Measurements from ENCODE around the gene STK33. TPM values are rescaled to one million over a fixed set of nuclear protein-coding genes. Genes with fewer than 3 reads are reported as not detected.

STK33 gene
- total RNA-seq, 1 experiment from 2014 or later, result 10.6 TPM

- DNase-seq, result no peak
- Histone ChIP-seq H3K27me3 (ENCODE audit: control insufficient read depth, insufficient read depth, low read length) (no peaks in the 10 kb centered on the region), H3K36me3 (replicated peaks; ENCODE audit: control insufficient read depth, insufficient read depth, low read length) (no peaks in the 10 kb centered on the region), H3K4me3 (ENCODE audit: insufficient read depth, low read depth, low read length) (no peak overlapping the region)
Observed at GRCh38 chr11:8373519-8374432, 220.3 kb downstream of the STK33 start.

- no peaks in the 10 kb centered on the region for H3K36me3 ChIP-seq (replicated peaks; ENCODE audit: control insufficient read depth, insufficient read depth, low read length)
- DNase-seq, result no peak
- no peaks in the 10 kb centered on the region for H3K27me3 ChIP-seq (ENCODE audit: control insufficient read depth, insufficient read depth, low read length)
- no peak overlapping the region for H3K4me3 ChIP-seq (ENCODE audit: insufficient read depth, low read depth, low read length)
Observed at GRCh38 chr11:8372641-8373381, 221.2 kb downstream of the STK33 start.

GRCh38 chr11:8371516-8371884 is 222.5 kb downstream of the STK33 start:
- Histone ChIP-seq H3K4me3 (ENCODE audit: insufficient read depth, low read depth, low read length) (no peak overlapping the region), H3K27me3 (ENCODE audit: control insufficient read depth, insufficient read depth, low read length) (no peaks in the 10 kb centered on the region), H3K36me3 (replicated peaks; ENCODE audit: control insufficient read depth, insufficient read depth, low read length) (no peaks in the 10 kb centered on the region)
- DNase-seq, result no peak

- DNase-seq, result no peak
- H3K4me3 ChIP-seq (ENCODE audit: insufficient read depth, low read depth, low read length), result no peak overlapping the region
- H3K27me3 ChIP-seq (ENCODE audit: control insufficient read depth, insufficient read depth, low read length), result no peaks in the 10 kb centered on the region
Observed at GRCh38 chr11:8370812-8371515, 223.1 kb downstream of the STK33 start.

GRCh38 chr11:8369592-8370205 is 224.3 kb downstream of the STK33 start:
- Histone ChIP-seq H3K36me3 (replicated peaks; ENCODE audit: control insufficient read depth, insufficient read depth, low read length) (no peaks in the 10 kb centered on the region), H3K4me3 (ENCODE audit: insufficient read depth, low read depth, low read length) (no peak overlapping the region), H3K27me3 (ENCODE audit: control insufficient read depth, insufficient read depth, low read length) (no peaks in the 10 kb centered on the region)
- no peak for DNase-seq

More at GRCh38 chr11:8370812-8371515, 223.1 kb downstream of the STK33 start:
- no peaks in the 10 kb centered on the region for H3K36me3 ChIP-seq (replicated peaks; ENCODE audit: control insufficient read depth, insufficient read depth, low read length)

- H3K4me3 ChIP-seq (ENCODE audit: insufficient read depth, low read depth, low read length), result no peak overlapping the region
- DNase-seq, result no peak
- H3K36me3 ChIP-seq (replicated peaks; ENCODE audit: control insufficient read depth, insufficient read depth, low read length), result no peaks in the 10 kb centered on the region
- H3K27me3 ChIP-seq (ENCODE audit: control insufficient read depth, insufficient read depth, low read length), result no peaks in the 10 kb centered on the region
Observed at GRCh38 chr11:8368772-8369171, 225.3 kb downstream of the STK33 start.

GRCh38 chr11:8368194-8368593 is 225.8 kb downstream of the STK33 start:
- DNase-seq, result no peak
- H3K27me3 ChIP-seq (ENCODE audit: control insufficient read depth, insufficient read depth, low read length), result no peaks in the 10 kb centered on the region
- H3K4me3 ChIP-seq (ENCODE audit: insufficient read depth, low read depth, low read length), result no peak overlapping the region
- no peaks in the 10 kb centered on the region for H3K36me3 ChIP-seq (replicated peaks; ENCODE audit: control insufficient read depth, insufficient read depth, low read length)

- H3K36me3 ChIP-seq (replicated peaks; ENCODE audit: control insufficient read depth, insufficient read depth, low read length), result no peaks in the 10 kb centered on the region
- H3K27me3 ChIP-seq (ENCODE audit: control insufficient read depth, insufficient read depth, low read length), result no peaks in the 10 kb centered on the region
- DNase-seq, result no peak
- no peak overlapping the region for H3K4me3 ChIP-seq (ENCODE audit: insufficient read depth, low read depth, low read length)
Observed at GRCh38 chr11:8366316-8366715, 227.7 kb downstream of the STK33 start.

GRCh38 chr11:8365216-8365941 is 228.6 kb downstream of the STK33 start:
- Histone ChIP-seq H3K4me3 (ENCODE audit: insufficient read depth, low read depth, low read length) (no peak overlapping the region), H3K27me3 (ENCODE audit: control insufficient read depth, insufficient read depth, low read length) (no peaks in the 10 kb centered on the region), H3K36me3 (replicated peaks; ENCODE audit: control insufficient read depth, insufficient read depth, low read length) (no peaks in the 10 kb centered on the region)
- peak; percentile 76 for DNase-seq

- no peaks in the 10 kb centered on the region for H3K27me3 ChIP-seq (ENCODE audit: control insufficient read depth, insufficient read depth, low read length)
- no peak for DNase-seq
- H3K4me3 ChIP-seq (ENCODE audit: insufficient read depth, low read depth, low read length), result no peak overlapping the region
- H3K36me3 ChIP-seq (replicated peaks; ENCODE audit: control insufficient read depth, insufficient read depth, low read length), result no peaks in the 10 kb centered on the region
Observed at GRCh38 chr11:8363921-8364320, 230.1 kb downstream of the STK33 start.

GRCh38 chr11:8362899-8363298 is 231.1 kb downstream of the STK33 start:
- Histone ChIP-seq H3K36me3 (replicated peaks; ENCODE audit: control insufficient read depth, insufficient read depth, low read length) (no peaks in the 10 kb centered on the region), H3K4me3 (ENCODE audit: insufficient read depth, low read depth, low read length) (no peak overlapping the region), H3K27me3 (ENCODE audit: control insufficient read depth, insufficient read depth, low read length) (no peaks in the 10 kb centered on the region)
- DNase-seq, result no peak

- no peaks in the 10 kb centered on the region for H3K27me3 ChIP-seq (ENCODE audit: control insufficient read depth, insufficient read depth, low read length)
- H3K36me3 ChIP-seq (replicated peaks; ENCODE audit: control insufficient read depth, insufficient read depth, low read length), result no peaks in the 10 kb centered on the region
- no peak overlapping the region for H3K4me3 ChIP-seq (ENCODE audit: insufficient read depth, low read depth, low read length)
- no peak for DNase-seq
Observed at GRCh38 chr11:8362491-8362890, 231.5 kb downstream of the STK33 start.

GRCh38 chr11:8361664-8362210 is 232.3 kb downstream of the STK33 start:
- Histone ChIP-seq H3K36me3 (replicated peaks; ENCODE audit: control insufficient read depth, insufficient read depth, low read length) (no peaks in the 10 kb centered on the region), H3K4me3 (ENCODE audit: insufficient read depth, low read depth, low read length) (no peak overlapping the region), H3K27me3 (ENCODE audit: control insufficient read depth, insufficient read depth, low read length) (no peaks in the 10 kb centered on the region)
- no peak for DNase-seq

All from H7 (cell line).